GOT3 (cell line): Measurements from ENCODE around the gene PHB1.
A peak's percentile ranks its signal among the peaks of the same experiment; 100 is the strongest.

Experiments used
- DNase-seq: peaks from one replicate; lab custom pipeline; 2025; ENCODE audit warnings: mixed read lengths; lab: John Stamatoyannopoulos, UW

The PHB1 gene

GRCh38 chr17:49414622-49415350 is at the start of gene PHB1:
Gene PHB1, minus strand, starts transcription at chr17:49414882. Its CDS starts 1,618 bp downstream, at chr17:49413264.
- DNase-seq = peak; percentile 83

- no peak for DNase-seq
Observed at GRCh38 chr17:49464049-49464448, 49.4 kb upstream of the PHB1 start.

- DNase-seq = no peak
Observed at GRCh38 chr17:49461580-49461979, 46.9 kb upstream of the PHB1 start.

GRCh38 chr17:49460401-49460800 is 45.7 kb upstream of the PHB1 start:
- DNase-seq = no peak

GRCh38 chr17:49459401-49459984 is 44.8 kb upstream of the PHB1 start:
- no peak for DNase-seq

- no peak for DNase-seq
Observed at GRCh38 chr17:49457564-49458535, 43.2 kb upstream of the PHB1 start.

GRCh38 chr17:49456183-49456965 is 41.7 kb upstream of the PHB1 start:
- no peak for DNase-seq

GRCh38 chr17:49455272-49455861 is 40.7 kb upstream of the PHB1 start:
- no peak for DNase-seq

- DNase-seq = no peak
Observed at GRCh38 chr17:49454050-49454449, 39.4 kb upstream of the PHB1 start.

GRCh38 chr17:49452661-49453060 is 38.0 kb upstream of the PHB1 start:
- no peak for DNase-seq

- no peak for DNase-seq
Observed at GRCh38 chr17:49452201-49452600, 37.5 kb upstream of the PHB1 start.

- DNase-seq = no peak
Observed at GRCh38 chr17:49450735-49451134, 36.1 kb upstream of the PHB1 start.

- DNase-seq = no peak
Observed at GRCh38 chr17:49450181-49450580, 35.5 kb upstream of the PHB1 start.

GRCh38 chr17:49447628-49448302 is 33.1 kb upstream of the PHB1 start:
- no peak for DNase-seq

GRCh38 chr17:49445591-49445990 is 30.9 kb upstream of the PHB1 start:
- no peak for DNase-seq

GRCh38 chr17:49444384-49444783 is 29.7 kb upstream of the PHB1 start:
- no peak for DNase-seq

GRCh38 chr17:49443862-49444261 is 29.2 kb upstream of the PHB1 start:
- DNase-seq = no peak

GRCh38 chr17:49442041-49442440 is 27.4 kb upstream of the PHB1 start:
- DNase-seq = no peak

GRCh38 chr17:49441578-49441977 is 26.9 kb upstream of the PHB1 start:
- DNase-seq = no peak

GRCh38 chr17:49440581-49440980 is 25.9 kb upstream of the PHB1 start:
- DNase-seq = no peak
